ENCODE results near the gene HS6ST3.

- TF ChIP-seq POLR2A (IDR thresholded peaks at IDR 0.05; ENCODE audit: low read depth, low read length) (no peak), TAF1 (IDR thresholded peaks at IDR 0.05; ENCODE audit: borderline replicate concordance, low read depth, low read length) (no peak), POLR2AphosphoS5 (IDR thresholded peaks at IDR 0.05; ENCODE audit: low read depth, low read length) (no peak)
These were observed 659.9 kb downstream of the HS6ST3 start for GRCh38 chr13:96749825-96750224.

All from GM12892 (cell line).